B cell (primary cell): ENCODE data around the gene ANO2. TPM values are rescaled to one million over a fixed set of nuclear protein-coding genes. Genes with fewer than 3 reads are reported as not detected.

Experiments
- ATAC-seq: fragments of 200-7000 bp; cut with Tn5 transposase; one replicate; pipeline ENCODE4 v1.10.0; 2021; ENCODE audit warnings: low read depth, mild to moderate bottlenecking, moderate number of reproducible peaks, moderate library complexity
- CTCF ChIA-PET: fragments of 350-600 bp; sonication (Branson Sonifier 250); formaldehyde crosslinking; loops from one replicate; lab custom pipeline; 2021; ENCODE audit warnings: antibody characterized with exemption, inconsistent platforms; lab: Charles Lee
- POLR2A ChIA-PET: fragments of 350-600 bp; sonication (Branson Sonifier 250); formaldehyde crosslinking; loops from one replicate; lab custom pipeline; 2021; ENCODE audit warnings: antibody characterized with exemption; lab: Charles Lee
- DNase-seq: peaks from one replicate; pipeline ENCODE4 v3.0.0; 2013
- H2AFZ ChIP-seq: 2 replicates; pipeline ENCODE4 v1.6.1; 2012; ENCODE audit warnings: mild to moderate bottlenecking, low read depth, low read length; ENCODE audit not compliant: insufficient read depth, poor library complexity, severe bottlenecking
- H3K27ac ChIP-seq, 2 donors: 1 replicate in 1 of 2; 2 replicates in 1 of 2; pipeline ENCODE4 v1.5.1; 2012 to 2013; ENCODE audit warnings: low read length in 2 of 2, mild to moderate bottlenecking in 2 of 2, moderate library complexity in 1 of 2
- H3K27me3 ChIP-seq, 4 experiments: fragments of 200-600 bp in 1 of 4; sonication (generic) in 1 of 4; replicated peaks in 1 of 4; 1 replicate in 2 of 4; 2 replicates in 2 of 4; pipeline versions ENCODE4 v1.6.1 to v1.7.0; 2013 to 2016; ENCODE audit warnings: low read length in 3 of 4, mild to moderate bottlenecking in 2 of 4, mixed read lengths in 1 of 4, moderate library complexity in 1 of 4; ENCODE audit not compliant: insufficient read depth in 4 of 4, control insufficient read depth in 3 of 4; ENCODE audit errors: control extremely low read depth in 1 of 4
- H3K36me3 ChIP-seq, 2 experiments: replicated peaks in 1 of 2; 1 replicate in 1 of 2; 2 replicates in 1 of 2; pipeline versions ENCODE4 v1.6.1 to v1.7.1; 2013; ENCODE audit warnings: low read length in 1 of 2; ENCODE audit not compliant: insufficient read depth in 2 of 2, control insufficient read depth in 1 of 2; ENCODE audit errors: control extremely low read depth in 1 of 2, extremely low read depth in 1 of 2
- H3K4me1 ChIP-seq, 2 donors: fragments of 200-600 bp in 1 of 2; sonication (generic) in 1 of 2; 1 replicate in 1 of 2; 2 replicates in 1 of 2; pipeline versions ENCODE4 v1.5.1 to v1.6.1; 2013 to 2017; ENCODE audit warnings: low read length in 2 of 2; ENCODE audit not compliant: control insufficient read depth in 2 of 2, insufficient read depth in 2 of 2
- H3K4me2 ChIP-seq: replicated peaks from 2 replicates; pipeline ENCODE3; 2012; ENCODE audit warnings: mild to moderate bottlenecking, low read depth, low read length; ENCODE audit not compliant: poor library complexity, severe bottlenecking
- H3K4me3 ChIP-seq, 5 experiments: fragments of 200-600 bp in 1 of 5; sonication (generic) in 1 of 5; 1 replicate in 3 of 5; 2 replicates in 2 of 5; pipeline versions ENCODE4 v1.5.1 to v1.7.0; 2011 to 2016; ENCODE audit warnings: low read length in 4 of 5, mild to moderate bottlenecking in 4 of 5, low read depth in 2 of 5, control low read depth in 1 of 5, moderate library complexity in 1 of 5; ENCODE audit not compliant: insufficient read depth in 1 of 5; ENCODE audit errors: control extremely low read depth in 1 of 5, extremely low read depth in 1 of 5
- H3K79me2 ChIP-seq: fragments of 200-600 bp; sonication (generic); one replicate; pipeline ENCODE4 v1.6.0; 2016; ENCODE audit warnings: low read length; ENCODE audit not compliant: control insufficient read depth, insufficient read depth
- H3K9ac ChIP-seq: fragments of 200-600 bp; sonication (generic); 2 replicates; pipeline ENCODE4 v1.6.1; 2017; ENCODE audit warnings: mild to moderate bottlenecking, low read length, moderate library complexity
- H3K9me3 ChIP-seq, 3 donors: one replicate each; pipeline versions ENCODE4 v1.6.1 to v1.7.1; 2013; ENCODE audit warnings: low read length in 2 of 3; ENCODE audit not compliant: control insufficient read depth in 2 of 3, insufficient read depth in 1 of 3; ENCODE audit errors: control extremely low read depth in 1 of 3
- H4K20me1 ChIP-seq: 2 replicates; pipeline ENCODE4 v1.6.0; 2012; ENCODE audit warnings: mild to moderate bottlenecking, low read length; ENCODE audit not compliant: insufficient read depth, control insufficient read depth, poor library complexity, severe bottlenecking
- H3K27ac Mint-ChIP-seq: one replicate; pipeline ENCODE4 v1.8.0; 2021; ENCODE audit warnings: mixed read lengths
- H3K27me3 Mint-ChIP-seq: one replicate; pipeline ENCODE4 v1.8.0; 2021; ENCODE audit warnings: mixed read lengths
- H3K4me1 Mint-ChIP-seq: one replicate; pipeline ENCODE4 v1.8.0; 2021; ENCODE audit warnings: mixed read lengths
- H3K4me3 Mint-ChIP-seq: one replicate; pipeline ENCODE4 v1.8.0; 2021; ENCODE audit warnings: mixed read lengths
- H3K9me3 Mint-ChIP-seq: one replicate; pipeline ENCODE4 v1.8.0; 2022; ENCODE audit warnings: mixed read lengths; ENCODE audit not compliant: insufficient read depth
- CTCF ChIP-seq: fragments of 200-600 bp; IDR thresholded peaks from one replicate; pipeline ENCODE4 v1.8.0; 2022; ENCODE audit warnings: antibody characterized with exemption, mild to moderate bottlenecking
- EZH2 ChIP-seq: IDR thresholded peaks from 2 replicates; pipeline ENCODE4 v1.6.1; 2012; ENCODE audit warnings: borderline replicate concordance, low read depth, mild to moderate bottlenecking, moderate library complexity, low read length; ENCODE audit not compliant: insufficient read depth, poor library complexity, severe bottlenecking
- WGBS: methylation state at CpG from one replicate; pipeline ENCODE4 v1.1.5; 2013; ENCODE audit warnings: missing lambda C conversion rate; ENCODE audit not compliant: insufficient coverage; 5-methylcytosine and 5-hydroxymethylcytosine counted together
- intact Hi-C: fragments of 100-400 bp; cut with micrococcal nuclease; formaldehyde crosslinking; loops from one replicate; pipeline ENCODE4 v1.10.0; 2022
- polyA plus RNA-seq: library from polyadenylated mRNA; depleted of rRNA; stranded (reverse); fragments of >200 nt; gene quantifications from 2 replicates; pipeline ENCODE4 v1.2.3, GENCODE V29; 2012
- total RNA-seq, 2 donors: library from RNA; stranded (reverse); fragments of 120-200 nt in 1 of 2; gene quantifications; 1 replicate in 1 of 2; 2 replicates in 1 of 2; pipeline versions ENCODE4 v1.2.3 to v1.2.4, GENCODE V29; 2013 to 2022

ANO2 gene
- total and polyA plus RNA-seq, 2 donors (not counting 1 experiment from before 2014, with no cell fraction given): not detected

- Histone ChIP-seq H3K9me3 (no peaks in the 10 kb centered on the region), H4K20me1 (no peaks in the 10 kb centered on the region), H3K4me2 (no peak overlapping the region), H3K4me3 (no peak overlapping the region), H3K79me2 (no peaks in the 10 kb centered on the region), H2AFZ (peak overlapping the region; percentile 63), H3K4me1 (peaks cover 0 to 5% of the 10 kb centered on the region in 2 donors), H3K27me3 (peaks cover 0 to 3% (median 1%) of the 10 kb centered on the region in 4 experiments), H3K9ac (no peak overlapping the region), H3K27ac (no peak overlapping the region), H3K36me3 (no peaks in the 10 kb centered on the region)
- no peak overlapping the region for H3K4me3 Mint-ChIP-seq
- H3K4me1 Mint-ChIP-seq: peaks cover 3% of the 10 kb centered on the region
- ATAC-seq (peak; percentile 89), DNase-seq (peak; percentile 70)
- no peak overlapping the region for H3K27ac Mint-ChIP-seq
- no peak for TF ChIP-seq EZH2
- peak; percentile 95 for TF ChIP-seq CTCF
- POLR2A ChIA-PET: no interaction called here
- H3K9me3 Mint-ChIP-seq: no peaks in the 10 kb centered on the region
- no peaks in the 10 kb centered on the region for H3K27me3 Mint-ChIP-seq
- WGBS: 4% methylated on average over 8 of the region's 10 CpGs
- intact Hi-C loops: loop anchor here (1.0 to 10.0 kb wide), 2 partner anchors 52 to 566 kb away; partner anchors contain the start of gene IFFO1
- CTCF ChIA-PET: interaction anchor here (0.5 to 5.5 kb wide), 23 partner anchors 8 to 477 kb away, joined by 3 to 96 read pairs (median 5); no protein-coding TSS in a partner anchor
Measured at GRCh38 chr12:5988659-5989116, 43.6 kb upstream of the ANO2 start.

GRCh38 chr12:5988088-5988487 lies 43.0 kb upstream of the ANO2 start:
- Histone ChIP-seq H3K4me2 (no peak overlapping the region), H3K27ac (no peak overlapping the region), H3K79me2 (no peaks in the 10 kb centered on the region), H3K4me1 (peaks cover 0 to 5% of the 10 kb centered on the region in 2 donors), H4K20me1 (no peaks in the 10 kb centered on the region), H3K9ac (no peak overlapping the region), H2AFZ (no peak overlapping the region), H3K36me3 (no peaks in the 10 kb centered on the region), H3K27me3 (peaks cover 0 to 3% (median 1%) of the 10 kb centered on the region in 4 experiments), H3K4me3 (no peak overlapping the region), H3K9me3 (no peaks in the 10 kb centered on the region)
- WGBS: 93% methylated on average over 5 of the region's 10 CpGs
- ChIA-PET POLR2A (no interaction called here), CTCF (interaction anchor here (0.5 to 5.5 kb wide), 22 partner anchors 7 to 478 kb away, joined by 3 to 96 read pairs (median 5); no protein-coding TSS in a partner anchor)
- no peaks in the 10 kb centered on the region for H3K9me3 Mint-ChIP-seq
- no peak overlapping the region for H3K4me3 Mint-ChIP-seq
- no peaks in the 10 kb centered on the region for H3K27me3 Mint-ChIP-seq
- intact Hi-C loops: loop anchor here (1.0 to 10.0 kb wide), 2 partner anchors 52 to 567 kb away; partner anchors contain the start of gene IFFO1
- no peak for DNase-seq
- no peak overlapping the region for H3K27ac Mint-ChIP-seq
- peaks cover 3% of the 10 kb centered on the region for H3K4me1 Mint-ChIP-seq
- TF ChIP-seq CTCF: no peak
- TF ChIP-seq EZH2: no peak
- ATAC-seq: no peak
